GM21825 (cell line): ENCODE measurements around the gene OR10G2.
"Not testable (repeated sequence)": the region's sequence is repeated elsewhere in the genome, so short reads cannot be mapped to it uniquely, and the experiment has no call there.

ENCODE experiments used
- ATAC-seq: cut with Tn5 transposase; IDR thresholded peaks from one replicate; pipeline ENCODE4 v1.9.1; 2021; ENCODE audit warnings: mild to moderate bottlenecking, moderate library complexity; ENCODE audit not compliant: unreplicated experiment

The OR10G2 gene, protein sequence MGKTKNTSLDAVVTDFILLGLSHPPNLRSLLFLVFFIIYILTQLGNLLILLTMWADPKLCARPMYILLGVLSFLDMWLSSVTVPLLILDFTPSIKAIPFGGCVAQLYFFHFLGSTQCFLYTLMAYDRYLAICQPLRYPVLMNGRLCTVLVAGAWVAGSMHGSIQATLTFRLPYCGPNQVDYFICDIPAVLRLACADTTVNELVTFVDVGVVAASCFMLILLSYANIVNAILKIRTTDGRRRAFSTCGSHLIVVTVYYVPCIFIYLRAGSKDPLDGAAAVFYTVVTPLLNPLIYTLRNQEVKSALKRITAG

DNA sequence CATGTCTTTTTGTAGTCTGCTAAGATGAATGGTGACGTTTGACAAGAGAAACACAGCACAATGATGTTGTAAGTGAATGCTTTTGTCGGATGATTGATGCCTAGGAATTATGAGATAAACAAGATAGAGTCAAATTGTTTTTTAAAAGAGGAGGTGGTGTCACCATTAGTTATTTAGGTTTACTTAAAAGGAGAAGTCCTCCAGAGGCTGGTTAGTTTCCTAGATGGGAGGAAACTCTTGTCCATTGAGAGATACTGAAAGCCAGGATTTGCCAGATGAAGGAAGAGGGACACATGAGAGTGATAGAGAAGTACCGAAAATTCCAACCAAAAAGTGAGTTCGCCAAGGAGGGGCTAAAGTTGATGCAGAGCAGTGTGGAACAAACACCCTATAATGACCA is at the start of gene OR10G2:
OR10G2 (minus strand) TSS at position 101 of the 400 bp plus-strand sequence; CDS start at position 3, 98 bp downstream.
- ATAC-seq, result no peak

DNA sequence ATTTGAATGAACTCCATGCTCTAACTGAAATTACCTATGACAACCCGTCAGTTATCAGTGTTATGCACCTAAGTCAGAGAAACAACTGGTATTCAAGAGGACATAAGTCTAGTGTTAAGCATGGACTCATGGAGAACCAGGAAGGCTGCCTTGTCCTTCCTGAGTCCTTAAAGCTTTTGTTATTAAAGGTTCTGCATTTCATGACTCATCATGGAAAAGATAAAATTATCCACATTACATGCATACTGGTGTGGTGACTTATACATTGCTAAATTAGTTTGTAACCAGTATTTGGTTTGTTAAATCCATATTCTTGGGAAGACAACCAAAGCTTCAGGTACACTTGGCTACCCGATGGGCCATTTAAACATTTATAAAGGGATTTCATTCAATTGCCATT is 45.3 kb upstream of the OR10G2 start:
- no peak for ATAC-seq

DNA sequence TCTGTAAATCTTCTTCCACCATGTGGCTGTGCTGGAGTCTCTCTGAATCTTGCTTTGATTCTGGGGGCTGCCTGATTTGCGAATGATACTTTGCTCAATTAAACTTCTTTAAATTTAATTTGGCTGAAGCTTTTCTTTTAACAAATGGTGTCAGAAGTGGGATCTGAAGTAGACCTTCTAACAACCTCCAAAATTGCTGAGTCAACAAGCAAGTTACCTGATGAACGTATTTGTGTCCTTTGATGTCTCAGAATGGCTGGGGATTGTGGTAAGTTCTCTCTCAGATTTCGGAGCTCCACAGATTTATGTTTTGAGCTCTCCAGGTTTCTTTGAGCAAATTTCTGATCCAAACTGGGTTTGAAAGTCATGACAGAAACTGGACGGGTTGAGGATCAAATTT is 40.8 kb upstream of the OR10G2 start:
- ATAC-seq, result no peak

DNA sequence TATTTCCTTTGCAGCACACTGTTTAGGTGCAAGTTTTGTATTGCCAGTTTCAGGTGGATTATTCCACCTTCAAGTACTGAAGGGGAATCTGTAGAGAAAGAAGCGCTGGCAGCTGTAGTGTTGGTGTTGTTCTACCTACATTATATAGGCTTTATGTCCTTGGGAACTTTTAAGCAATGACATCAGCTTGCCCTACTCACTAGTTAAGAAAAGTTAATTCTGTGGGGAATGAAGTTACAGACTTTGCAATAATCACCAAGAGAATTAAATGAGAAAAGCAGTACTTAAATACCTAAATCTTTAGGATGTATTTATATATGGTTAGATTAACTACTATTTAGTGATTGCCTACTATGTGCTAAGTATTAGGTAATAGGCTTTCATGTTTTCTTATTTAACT is 39.0 kb upstream of the OR10G2 start, which contains the start of gene OR4E1:
OR4E1 (minus strand) TSS at position 101 of the 400 bp plus-strand sequence. CDS start 2,883 bp downstream, outside the sequence.
- ATAC-seq, result no peak

DNA sequence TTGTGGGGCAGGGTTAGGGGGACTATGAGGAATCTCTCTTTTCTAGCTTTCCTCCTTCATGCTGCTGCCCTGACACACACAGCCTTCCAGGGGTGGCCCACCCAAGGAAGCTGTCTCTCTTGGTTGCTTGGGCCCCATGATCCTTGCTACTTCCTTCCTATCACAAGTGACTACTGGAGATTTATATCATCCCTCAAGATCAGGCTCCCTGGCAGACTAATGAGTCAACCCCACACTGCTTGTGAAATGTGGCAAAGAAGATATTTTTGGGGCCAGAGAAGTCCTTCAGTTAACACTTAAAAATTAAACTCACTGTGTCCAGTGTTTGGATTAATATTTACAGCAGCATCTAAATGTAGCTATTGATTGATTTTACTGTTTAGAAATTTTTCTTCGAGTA is 37.4 kb upstream of the OR10G2 start:
- ATAC-seq, result no peak

DNA sequence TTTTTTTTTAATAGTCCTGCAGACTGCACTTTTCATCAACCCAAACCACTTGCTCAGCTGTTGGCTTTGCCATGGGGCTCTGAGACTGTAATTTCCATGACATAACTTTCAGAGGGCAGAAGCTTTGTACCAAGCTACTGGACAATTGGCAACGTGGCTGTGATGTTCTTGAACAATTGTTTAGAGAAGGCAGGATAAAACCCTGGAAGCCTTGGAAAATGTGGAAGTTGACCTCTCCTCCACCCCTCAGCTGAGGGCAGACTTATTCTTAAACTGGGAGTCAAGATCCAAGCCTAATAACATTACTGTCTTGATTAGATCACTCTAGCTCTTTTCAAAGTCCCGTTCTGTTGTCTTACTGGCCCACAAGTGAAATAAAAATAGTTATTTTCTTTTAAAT is 36.6 kb upstream of the OR10G2 start:
- no peak for ATAC-seq

DNA sequence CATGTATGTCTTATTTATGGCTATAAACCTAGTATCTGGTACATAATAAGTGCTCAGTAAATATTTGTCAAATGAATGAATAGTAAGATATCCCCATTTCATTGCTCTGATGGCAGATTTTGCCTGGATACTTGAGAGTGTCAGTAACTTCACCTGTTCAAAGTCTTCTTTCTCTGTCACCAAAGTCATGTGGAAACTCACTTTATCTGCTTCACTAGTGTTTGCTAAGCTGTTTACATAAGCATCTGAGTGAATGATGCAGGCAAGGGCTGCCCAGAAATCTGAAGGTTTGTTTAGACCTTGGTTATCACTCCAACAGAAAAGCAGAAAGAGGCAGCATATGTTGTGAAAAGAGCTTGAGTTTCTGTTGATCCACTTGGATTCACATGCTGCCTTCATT is 34.5 kb upstream of the OR10G2 start:
- no peak for ATAC-seq

DNA sequence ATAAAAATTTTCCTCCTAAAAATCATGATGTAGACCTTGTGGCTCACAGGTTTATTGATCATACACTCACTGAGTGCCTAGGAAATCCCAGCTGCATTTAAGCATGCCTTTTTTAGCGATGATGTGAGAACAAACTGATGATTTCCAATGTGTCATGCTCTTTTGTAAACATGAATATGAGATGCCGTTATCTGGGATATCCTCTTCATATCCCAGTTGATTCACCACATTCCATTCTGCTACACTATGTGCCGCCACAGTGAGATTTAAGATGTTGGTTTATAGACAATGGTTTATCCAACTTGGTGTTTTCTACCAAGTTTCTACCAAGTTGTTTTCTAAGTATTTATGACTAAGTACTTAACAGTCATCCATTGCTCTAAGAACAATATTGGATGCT is 33.6 kb upstream of the OR10G2 start:
- no peak for ATAC-seq

DNA sequence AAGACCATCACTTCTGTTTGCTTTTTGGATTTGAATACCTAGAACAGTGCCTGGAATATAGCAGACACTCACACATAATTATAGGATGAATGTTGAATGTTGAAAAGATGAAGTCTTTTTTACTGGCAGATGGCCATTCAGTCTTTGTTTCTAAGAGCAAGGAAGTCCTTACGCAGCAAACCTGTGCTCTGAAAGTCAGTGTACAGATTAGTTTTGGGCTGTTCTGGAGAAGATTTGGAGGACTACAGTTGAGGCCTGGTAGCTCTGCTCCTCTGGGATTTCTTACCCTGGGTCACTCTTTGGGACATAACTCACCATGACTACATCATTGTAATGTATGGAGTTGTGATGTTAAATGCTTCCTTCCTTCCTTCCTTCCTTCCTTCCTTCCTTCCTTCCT is 22.2 kb upstream of the OR10G2 start:
- ATAC-seq, result no peak

DNA sequence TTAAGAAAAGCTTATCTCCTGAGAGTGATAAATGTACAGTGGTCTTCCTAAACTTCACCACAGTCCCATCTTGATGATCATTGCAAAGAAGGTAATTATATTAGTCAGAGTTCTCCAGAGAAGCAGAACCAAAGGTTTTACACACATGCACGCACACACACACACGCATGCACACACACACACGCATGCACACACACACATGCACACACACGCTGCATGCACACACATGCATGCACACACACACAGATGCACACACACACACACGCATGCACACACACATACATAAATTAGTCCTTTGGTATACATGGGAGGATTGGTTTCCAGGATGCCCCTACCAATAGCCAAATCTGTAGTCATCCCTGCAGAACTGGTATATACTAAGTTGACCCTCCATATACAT is 19.5 kb upstream of the OR10G2 start:
- ATAC-seq, result no peak

DNA sequence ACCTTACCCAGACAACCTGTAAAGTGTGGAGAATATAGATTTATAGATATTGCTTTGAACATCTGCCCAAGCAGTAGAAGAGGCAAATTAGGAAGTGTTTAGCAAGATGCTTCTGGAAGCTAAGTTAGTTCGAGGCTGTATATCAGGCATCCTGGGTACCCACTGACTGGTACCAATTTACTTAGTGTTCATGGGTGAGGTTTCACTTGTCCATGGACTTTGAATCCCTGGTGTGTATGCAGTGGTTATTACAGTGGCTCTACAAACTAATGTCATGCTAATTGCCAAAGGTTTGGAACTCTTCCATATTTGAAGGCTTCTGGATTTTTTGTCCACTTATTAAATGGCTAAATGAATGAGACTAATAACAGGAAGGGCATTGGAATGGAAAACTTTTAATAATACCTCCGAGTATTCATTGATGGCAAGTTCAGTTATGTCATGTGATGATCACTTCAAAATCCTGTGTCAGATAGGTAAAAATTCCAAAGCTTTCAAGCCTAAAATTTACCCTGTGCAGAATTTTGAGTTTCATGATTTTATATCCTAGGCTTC is 18.7 kb upstream of the OR10G2 start, which contains the start of gene OR4E2:
OR4E2 (plus strand) TSS at position 505 of the 555 bp plus-strand sequence. CDS start 11,248 bp downstream, outside the sequence.
- ATAC-seq, result no peak

DNA sequence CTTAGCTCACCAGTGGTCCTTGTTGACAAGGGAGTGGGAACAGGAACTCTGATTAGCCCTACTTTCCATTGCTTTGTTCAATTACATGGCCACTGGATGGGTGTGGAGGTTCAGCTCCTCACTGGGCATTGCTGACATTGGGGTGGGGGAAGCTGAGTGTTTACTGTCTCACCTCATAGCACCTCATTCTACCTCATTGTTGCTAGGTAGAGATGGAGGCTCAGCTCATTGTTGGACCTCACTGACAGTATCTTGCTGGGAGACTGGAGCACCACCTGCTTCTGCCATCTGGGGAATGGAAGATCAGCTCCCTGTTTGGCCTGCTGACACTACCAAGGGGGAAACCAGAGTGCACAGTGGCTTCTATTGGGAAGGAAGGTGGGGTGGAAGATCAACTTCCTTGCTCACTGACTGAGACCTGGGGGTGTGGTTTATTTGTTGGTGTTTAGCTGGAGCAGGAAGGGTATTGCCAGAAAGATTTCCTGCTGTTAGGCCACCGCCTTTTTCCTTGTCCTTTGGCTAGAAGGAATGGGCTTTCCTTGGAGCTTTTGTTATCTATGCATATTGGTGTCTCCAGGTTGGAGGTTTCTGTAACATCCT is 17.6 kb upstream of the OR10G2 start:
- no peak for ATAC-seq

DNA sequence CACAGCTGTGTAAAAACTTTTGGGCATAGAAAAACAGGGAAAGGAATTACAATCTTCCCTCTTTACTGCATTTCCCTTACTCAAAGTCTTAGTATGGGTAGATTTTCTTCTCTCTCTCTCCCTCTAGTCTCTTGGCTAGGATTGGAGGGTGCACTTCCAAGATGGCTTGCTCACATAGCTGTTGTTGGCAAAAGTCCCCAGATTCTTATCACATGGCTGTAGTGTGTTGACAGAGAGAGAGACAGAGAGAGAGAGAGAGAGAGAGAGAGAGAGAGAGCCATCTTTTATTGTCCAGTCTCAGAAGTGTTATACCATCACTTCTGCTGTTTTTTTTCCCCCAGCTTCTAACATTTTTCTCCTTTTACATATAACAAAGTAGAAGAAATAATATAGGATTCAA is 12.6 kb upstream of the OR10G2 start:
- no peak for ATAC-seq

DNA sequence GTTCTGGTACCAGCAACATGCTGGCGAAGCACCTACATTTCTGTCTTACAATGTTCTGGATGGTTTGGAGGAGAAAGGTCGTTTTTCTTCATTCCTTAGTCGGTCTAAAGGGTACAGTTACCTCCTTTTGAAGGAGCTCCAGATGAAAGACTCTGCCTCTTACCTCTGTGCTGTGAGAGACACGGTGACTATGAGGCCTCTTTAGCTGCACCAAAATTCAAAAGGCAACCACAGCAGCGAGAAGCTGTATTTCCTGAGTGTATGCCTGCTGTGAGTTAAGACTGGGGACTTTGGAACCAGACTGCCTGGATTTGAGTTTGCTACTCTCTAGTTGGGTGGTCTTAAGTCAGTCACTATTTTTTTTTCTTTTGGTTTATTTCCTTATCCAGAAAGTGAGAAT is 8.7 kb upstream of the OR10G2 start:
- no peak for ATAC-seq

DNA sequence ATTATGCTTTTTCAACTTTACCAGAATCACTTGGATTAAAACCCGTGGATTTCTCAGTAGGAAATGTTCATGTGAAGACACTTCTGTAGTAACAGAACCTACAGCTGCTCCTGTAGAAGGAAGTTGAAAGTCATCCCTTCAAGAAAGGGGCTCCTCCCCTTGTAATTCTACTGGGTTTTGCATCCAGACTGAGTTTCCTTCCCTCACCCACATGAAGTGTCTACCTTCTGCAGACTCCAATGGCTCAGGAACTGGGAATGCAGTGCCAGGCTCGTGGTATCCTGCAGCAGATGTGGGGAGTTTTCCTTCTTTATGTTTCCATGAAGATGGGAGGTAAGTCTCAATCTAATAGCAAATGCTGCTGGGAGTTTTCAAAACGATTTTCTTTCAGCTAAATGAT is 7.9 kb upstream of the OR10G2 start:
- no peak for ATAC-seq

DNA sequence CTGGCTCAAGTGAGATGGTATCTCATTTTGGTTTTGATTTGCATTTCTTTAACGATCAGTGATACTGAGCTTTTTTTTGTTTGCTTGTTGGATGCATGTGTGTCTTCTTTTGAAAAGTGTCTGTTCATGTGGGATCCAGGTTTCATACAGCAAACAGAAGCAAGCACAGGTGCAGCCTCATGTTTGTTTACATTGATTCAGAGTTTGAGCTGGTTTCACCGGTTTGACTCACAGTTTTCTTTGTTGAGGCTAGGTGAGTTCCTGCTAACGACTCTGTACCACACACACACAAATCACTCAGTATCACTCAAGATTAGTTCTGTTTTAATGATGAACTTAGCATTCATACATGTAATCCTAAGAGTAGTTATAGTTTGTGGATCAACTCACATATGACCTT is 3.7 kb downstream of the OR10G2 start:
- no peak for ATAC-seq

DNA sequence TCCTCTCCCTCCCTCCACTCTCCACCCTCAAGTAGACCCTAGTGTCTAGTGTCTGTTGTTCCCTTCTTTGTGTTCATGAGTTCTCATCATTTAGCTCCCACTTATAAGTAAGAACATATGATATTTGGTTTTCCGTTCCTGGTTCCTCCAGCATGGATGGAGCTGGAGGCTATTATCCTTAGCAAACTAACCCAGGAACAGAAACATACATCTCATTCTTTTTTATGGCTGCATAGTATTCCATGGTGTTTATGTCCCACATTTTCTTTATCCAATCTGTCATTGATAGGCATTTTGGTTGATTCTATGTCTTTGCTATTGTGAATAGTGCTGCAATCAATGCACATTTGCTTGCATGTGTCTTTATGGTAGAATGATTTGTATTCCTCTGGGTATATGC is 4.2 kb downstream of the OR10G2 start:
- ATAC-seq, result not testable (repeated sequence)

DNA sequence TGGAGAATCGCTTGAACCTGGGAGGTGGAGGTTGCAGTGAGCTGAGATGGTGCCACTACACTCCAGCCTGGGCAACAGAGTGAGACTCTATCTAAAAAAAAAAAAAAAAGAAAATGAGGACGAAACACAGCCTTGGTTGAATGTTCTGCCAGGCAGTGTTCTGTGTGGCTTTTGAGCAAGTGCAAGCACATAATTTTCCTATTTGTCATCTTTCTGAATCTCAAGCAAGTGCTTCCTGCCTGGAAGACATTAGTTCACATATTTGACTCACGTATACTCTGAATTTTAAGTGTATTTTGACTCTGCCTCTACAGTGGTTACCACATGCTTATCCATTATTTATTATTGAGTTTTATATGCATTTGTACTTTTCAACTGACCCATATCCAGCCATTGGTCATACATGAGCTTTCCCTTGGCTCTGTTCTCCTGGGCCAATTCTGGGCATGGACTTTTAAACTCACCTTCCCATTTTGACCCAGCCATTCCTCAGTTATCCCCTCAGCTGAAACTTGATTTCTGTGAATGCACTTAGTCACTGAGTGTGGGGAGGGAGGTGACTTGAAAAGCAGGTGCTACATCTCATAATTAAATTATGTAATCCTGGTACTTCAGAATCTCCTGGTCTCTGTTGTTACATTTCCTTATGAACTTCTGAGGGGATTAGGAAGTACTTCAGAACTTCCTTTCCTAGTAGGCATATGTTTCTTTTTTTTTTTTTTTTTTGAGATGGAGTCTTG is 8.1 kb downstream of the OR10G2 start:
- ATAC-seq, result no peak

DNA sequence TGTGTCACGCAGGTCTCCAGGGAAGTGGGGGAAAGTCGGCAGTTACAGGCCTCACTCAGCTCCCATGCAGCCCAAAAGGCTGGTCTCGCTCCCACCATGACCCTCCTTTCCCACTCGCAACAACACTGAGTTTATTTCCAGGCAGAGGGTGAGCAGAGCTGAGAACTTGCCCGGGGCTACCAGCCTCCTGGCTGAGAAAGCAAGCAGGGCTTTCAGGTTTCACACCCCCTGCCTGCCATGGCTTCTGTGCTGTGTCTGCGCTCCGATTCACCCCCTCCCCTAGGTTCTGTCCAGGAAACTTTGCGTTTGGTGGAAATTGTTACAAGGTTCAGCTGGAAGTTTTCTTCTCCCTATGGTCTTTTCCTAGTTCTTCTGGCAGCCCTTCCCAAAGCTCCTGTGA is 17.1 kb downstream of the OR10G2 start:
- ATAC-seq, result no peak

DNA sequence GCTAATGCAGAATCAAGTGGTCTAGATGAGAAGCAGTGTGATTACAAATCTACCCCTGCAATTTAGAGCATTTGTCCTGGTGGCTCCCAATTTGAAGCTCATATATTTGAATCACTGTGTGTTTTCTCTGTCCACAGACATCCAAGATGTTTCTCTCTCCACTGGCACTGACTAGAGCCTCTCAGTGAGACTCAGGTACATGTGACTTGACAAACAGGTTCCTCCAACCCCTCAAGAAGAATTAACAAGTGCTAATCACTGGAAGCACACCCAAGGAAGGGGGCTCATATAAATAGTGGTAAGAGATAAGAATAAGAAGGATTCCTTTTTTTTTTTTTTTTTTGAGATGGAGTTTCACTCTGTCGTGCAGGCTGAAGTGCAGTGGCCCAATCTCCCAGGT is 20.5 kb downstream of the OR10G2 start:
- ATAC-seq, result no peak

DNA sequence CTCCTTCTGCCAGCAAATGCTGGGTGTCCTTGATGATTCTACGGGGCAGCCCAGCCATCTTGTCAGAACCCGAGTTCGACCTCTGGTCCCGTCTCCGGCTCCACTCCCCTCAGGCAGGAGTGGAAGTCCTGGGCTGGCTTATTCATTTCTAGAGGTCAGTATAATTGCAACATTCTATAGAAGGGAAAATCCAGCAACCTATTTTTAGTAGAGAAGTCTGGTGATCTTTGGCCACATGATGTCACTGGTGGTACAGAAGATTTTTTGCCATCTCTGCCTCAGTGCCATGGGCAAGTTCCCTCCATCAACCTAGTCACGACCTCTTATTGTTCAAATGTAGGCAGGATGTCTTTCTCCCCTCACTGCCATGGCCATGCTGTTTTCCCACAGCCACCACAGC is 22.4 kb downstream of the OR10G2 start:
- no peak for ATAC-seq

DNA sequence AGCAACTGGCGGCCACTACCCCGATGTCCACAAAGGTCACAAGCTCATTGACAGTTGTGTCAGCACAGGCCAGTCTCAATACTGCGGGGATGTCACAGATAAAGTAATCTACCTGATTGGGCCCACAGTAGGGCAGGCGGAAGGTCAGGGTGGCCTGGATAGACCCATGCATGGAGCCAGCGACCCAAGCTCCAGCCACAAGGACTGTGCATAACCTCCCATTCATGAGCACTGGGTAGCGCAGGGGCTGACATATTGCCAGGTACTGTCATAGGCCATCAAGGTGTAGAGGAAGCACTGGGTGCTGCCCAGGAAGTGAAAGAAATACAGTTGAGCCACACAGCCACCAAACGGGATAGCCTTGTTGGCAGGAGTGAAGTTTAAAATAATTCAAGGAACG is 32.6 kb downstream of the OR10G2 start:
- not testable (repeated sequence) for ATAC-seq
